GM12873 (cell line): ENCODE results near the gene FGF19.
A peak's percentile ranks its signal among the peaks of the same experiment; 100 is the strongest.

Experiments used
- CTCF ChIP-seq: IDR thresholded peaks from 2 replicates; pipeline ENCODE4 v1.5.1; 2012; ENCODE audit warnings: low read depth, mild to moderate bottlenecking, moderate library complexity, low read length, control low read depth; ENCODE audit not compliant: insufficient read depth; ENCODE audit errors: missing control alignments

Gene FGF19

GRCh38 chr11:69684651-69685050, 19.2 kb downstream of the FGF19 start:
- no peak for TF ChIP-seq CTCF

DNA sequence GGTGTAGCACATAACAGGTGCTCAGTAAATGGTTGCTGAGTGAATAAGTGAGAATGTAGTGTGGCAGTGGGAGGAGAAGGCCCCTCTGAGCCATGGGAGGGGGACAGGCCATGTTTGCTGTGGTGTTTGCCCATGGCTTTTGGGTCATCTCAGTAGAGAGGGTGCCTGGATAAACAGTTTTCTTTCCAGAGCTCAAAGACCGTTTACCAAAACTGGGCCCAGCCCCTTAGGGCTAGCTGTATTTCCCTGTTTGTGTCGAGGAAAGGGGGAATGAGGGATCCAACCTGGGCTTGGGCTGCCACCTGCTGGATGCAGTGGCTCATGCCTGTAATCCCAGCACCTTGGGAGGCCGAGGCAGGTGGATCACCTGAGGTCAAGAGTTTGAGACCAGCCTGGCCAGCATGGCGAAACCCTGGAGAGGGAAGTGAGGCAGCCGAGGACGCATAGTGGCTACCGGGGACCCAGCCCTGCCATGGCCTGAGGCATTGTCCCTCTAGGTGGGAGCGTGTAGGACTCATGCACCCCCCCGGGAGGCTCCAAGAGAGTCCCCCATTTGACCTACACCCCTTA, 20.0 kb downstream of the FGF19 start:
- TF ChIP-seq CTCF = peak; percentile 49

DNA sequence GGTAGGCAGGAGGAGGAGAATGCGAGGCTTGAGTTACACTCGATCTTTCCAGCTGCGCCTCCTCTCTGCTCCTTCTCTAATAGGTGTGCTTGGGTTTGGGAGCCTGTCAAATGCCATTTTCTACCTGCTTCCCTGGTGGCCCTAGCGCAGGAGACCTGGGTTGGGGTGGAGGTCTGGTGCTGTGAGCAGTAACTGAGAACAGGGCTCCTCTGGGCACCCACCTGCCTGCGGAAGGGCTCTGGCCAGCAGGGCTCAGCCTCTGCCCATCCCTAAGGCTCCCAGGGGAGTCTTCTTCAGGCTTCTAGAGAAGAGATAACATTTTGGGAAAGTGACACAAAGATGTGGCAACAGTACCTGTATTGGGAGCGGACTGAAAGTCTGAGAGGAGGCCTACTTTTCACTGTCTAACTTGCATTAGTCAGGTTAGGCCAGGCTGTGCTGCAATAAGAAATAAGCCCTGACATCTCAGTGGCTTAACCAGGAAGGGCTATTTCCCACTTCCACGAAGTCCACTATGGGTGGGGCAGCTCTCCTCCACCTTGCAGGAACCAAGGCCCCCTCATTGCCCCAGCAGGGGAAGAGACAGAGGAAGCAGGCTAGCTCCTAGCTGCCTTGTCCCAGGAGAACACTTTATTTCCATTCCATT, 21.0 kb downstream of the FGF19 start:
- no peak for TF ChIP-seq CTCF

DNA sequence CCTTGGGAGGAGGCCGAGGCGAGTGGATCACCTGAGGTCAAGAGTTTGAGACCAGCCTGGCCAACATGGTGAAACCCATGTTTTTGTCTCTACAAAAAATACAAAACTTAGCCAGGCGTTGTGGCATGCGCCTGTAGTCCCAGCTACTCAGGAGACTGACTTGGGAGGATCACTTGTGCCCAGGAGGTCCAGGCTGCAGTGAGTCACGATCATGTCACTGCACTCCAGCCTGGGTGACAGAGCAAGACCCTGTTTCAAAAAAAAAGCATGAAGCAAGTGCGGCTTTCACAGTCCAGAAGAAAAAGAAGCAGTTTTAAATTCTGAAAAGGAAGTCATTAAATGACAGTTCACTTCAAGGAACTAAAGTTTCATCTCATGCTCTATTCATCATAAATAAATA, 21.6 kb downstream of the FGF19 start:
- TF ChIP-seq CTCF = no peak

GRCh38 chr11:69680688-69681087, 23.1 kb downstream of the FGF19 start:
- TF ChIP-seq CTCF = no peak

DNA sequence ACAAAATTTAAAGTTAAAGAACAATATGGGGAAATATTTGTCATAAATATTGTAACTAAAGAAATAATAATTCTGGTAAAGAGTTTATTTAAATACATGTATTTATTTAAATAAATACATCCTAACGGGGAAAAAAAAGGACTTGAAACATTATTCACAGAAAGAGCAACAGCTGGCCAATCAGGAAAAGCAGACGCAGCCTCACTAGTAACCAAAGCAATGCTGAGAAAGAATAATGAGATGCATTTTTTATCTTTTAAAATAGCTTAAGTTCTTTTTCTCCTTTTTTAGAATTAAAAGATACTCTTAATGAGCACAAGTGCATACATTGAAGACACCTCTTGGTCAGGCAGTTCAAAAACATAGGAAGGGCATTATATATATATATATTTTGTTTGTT, 26.1 kb downstream of the FGF19 start:
- TF ChIP-seq CTCF = no peak

DNA sequence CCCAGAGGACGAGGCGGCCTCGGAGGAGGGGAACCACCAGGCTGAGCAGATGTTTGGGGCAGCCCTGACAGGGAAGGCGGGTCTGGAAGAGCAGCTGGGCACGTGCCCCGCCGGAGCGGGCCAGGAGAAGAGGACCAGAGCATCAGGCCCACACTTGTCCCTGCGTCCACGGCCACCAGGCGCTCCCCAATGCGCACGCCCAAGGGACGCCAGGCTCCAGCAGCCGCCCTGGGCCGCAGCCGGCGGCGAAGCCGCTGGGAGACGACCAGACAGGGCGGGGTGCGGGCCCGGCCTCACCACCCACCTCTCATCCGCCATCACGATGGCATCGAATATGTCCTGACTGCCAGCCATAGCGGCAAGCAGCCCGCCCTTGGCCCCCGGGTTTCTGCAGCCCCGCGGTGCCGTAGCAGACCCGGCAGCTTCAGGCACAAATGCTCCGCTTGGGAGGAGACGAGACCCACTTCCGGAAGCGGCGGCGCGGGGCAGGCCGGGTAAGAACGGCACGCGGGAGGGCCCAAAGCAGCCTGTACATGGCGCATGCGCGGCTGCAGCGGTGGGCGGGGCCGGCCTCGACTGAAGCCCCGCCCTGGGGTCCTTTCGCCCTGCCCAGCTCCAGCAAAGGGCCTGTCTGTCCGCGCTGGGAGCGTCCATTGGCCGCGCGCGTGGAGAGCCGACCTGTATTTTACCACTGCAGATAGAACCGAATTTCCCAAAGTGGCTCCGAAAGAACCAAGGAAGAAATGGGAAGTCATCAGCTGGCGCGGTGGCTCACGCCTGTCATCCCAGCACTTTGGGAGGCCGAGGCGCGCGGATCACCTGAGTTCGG, 28.7 kb downstream of the FGF19 start, which contains the start of gene LTO1:
Gene LTO1, minus strand, starts transcription at position 468 of the 829 bp plus-strand sequence. Its CDS starts 114 bp downstream, at position 354.
- TF ChIP-seq CTCF = no peak
